GM18909 (cell line): Measurements from ENCODE around the gene PIK3CD.
"Not testable (repeated sequence)": the region's sequence is repeated elsewhere in the genome, so short reads cannot be mapped to it uniquely, and the experiment has no call there.

ENCODE experiments used
- ATAC-seq: cut with Tn5 transposase; IDR thresholded peaks from one replicate; pipeline ENCODE4 v1.9.1; 2021; ENCODE audit warnings: mild to moderate bottlenecking; ENCODE audit not compliant: unreplicated experiment, poor library complexity

Gene PIK3CD

GRCh38 chr1:9761855-9762254, 110.3 kb downstream of the PIK3CD start:
- ATAC-seq, result no peak

DNA sequence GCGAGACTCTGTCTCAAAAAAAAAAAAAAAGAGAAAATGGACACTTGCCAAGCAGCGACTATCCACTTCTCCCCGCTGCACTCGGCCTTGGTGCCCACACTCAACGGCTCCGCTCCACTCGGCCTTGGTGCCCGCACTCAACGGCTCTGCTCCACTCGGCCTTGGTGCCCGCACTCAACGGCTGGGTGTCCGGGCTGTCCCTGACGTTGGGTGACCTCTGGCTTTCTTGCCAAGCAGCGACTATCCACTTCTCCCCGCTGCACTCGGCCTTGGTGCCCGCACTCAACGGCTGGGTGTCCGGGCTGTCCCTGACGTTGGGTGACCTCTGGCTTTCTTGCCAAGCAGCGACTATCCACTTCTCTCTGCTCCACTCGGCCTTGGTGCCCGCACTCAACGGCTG, 110.9 kb downstream of the PIK3CD start:
- ATAC-seq, result not testable (repeated sequence)

GRCh38 chr1:9763914-9764313, 112.4 kb downstream of the PIK3CD start:
- ATAC-seq, result no peak

DNA sequence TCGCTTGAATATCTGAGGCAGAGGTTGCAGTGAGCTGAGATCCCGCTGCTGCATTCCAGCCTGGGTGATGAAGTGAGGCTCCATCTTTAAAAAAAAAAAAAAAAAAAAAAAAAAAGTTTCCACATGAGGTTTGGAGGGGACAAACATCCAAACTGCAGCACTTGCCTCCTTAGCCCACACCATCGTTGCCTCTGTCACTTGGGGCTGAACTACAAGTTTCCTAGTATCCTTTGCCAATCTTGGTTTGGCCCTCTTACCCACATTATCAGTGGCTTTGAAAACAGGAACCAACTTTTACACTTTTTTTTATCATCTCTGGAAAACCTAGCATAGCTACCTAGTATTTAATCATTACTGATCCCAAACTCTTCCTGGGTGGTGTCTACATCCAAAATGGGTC, 113.0 kb downstream of the PIK3CD start:
- no peak for ATAC-seq

GRCh38 chr1:9766759-9767442, 115.4 kb downstream of the PIK3CD start:
- ATAC-seq, result no peak

- ATAC-seq, result no peak
These were observed 116.6 kb downstream of the PIK3CD start for GRCh38 chr1:9767964-9768668.

- no peak for ATAC-seq
These were observed 117.5 kb downstream of the PIK3CD start for GRCh38 chr1:9768983-9769382.

- ATAC-seq, result no peak
These were observed 118.8 kb downstream of the PIK3CD start for GRCh38 chr1:9770298-9770697.

DNA sequence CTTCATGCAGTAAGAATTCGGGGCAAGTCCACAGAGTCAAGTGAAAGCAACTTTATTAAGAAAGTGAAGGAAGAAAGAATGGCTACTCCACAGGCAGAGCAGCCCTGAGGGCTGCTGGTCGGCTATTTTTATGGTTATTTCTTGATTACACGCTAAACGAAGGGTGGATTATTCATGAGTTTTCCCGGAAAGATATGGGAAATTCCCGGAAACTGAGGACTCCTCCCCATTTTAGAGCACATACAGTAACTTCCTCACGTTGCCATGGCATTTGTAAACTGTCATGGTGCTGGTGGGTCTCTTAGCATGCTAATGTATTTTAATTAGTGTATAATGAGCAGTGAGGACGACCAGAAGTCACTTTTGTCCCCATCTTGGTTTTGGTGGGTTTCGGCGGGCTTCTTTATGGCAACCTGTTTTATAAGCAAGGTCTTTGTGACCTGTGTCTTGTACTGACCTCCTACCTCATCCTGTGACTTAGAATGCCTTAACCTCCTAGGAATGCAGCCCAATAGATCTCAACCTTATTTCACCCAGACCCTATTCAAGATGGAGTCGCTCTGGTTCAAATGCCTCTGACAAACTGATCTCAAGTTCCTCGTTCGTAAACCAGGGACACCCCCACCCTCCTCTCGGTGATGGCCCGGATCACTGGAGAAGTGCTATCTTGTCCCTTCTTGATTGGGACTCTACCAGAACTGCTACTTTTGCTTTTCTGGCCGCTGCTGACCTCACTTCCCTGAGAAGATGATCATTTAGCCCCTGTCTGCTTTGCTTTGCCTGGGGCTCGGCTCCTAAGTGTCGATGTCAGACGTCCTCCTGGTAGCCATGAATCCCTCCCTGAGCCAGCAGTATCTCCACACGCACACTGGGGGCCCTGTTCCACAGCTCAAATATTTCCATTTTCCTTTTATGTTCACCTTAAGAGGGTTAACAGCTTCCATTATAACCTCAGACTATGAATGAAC, 123.5 kb downstream of the PIK3CD start:
- ATAC-seq, result no peak

DNA sequence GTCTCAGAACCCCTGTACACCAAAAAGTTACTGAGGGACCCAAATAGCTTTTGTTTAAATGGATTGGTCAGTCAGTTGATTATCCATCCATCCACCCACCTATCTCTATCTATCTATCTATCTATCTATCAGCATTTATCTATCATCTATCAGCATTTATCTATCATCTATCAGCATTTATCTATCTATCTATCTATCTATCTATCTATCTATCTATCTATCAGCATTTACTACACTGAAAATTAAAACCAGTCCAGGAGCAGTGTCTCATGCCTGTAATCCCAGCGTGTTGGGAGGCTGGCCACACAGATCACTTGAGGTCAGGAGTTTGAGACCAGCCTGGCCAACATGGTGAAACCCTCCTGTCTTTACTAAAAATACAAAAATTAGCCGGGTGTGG, 125.2 kb downstream of the PIK3CD start:
- ATAC-seq, result no peak
